Measurements from ENCODE around the gene FMNL1.

The FMNL1 gene

GRCh38 chr17:45258981-45259380, 37.3 kb downstream of the FMNL1 start:
- H3K4me1 ChIP-seq: no peaks in the 10 kb centered on the region; the same call in 1 of the 2 replicates
- no peak for DNase-seq
- H3K36me3 ChIP-seq: no peaks in the 10 kb centered on the region; the same call in 1 of the 2 replicates
- TF ChIP-seq CTCF (IDR thresholded peaks at IDR 0.05; ENCODE audit: low read depth, low read length): no peak
- H3K27me3 ChIP-seq: no peaks in the 10 kb centered on the region
- no peaks in the 10 kb centered on the region for H3K9me3 ChIP-seq
- no peak overlapping the region for H3K4me3 ChIP-seq (ENCODE audit: low read depth, low read length)

GRCh38 chr17:45260204-45260783, 38.6 kb downstream of the FMNL1 start:
- no peak for TF ChIP-seq CTCF (IDR thresholded peaks at IDR 0.05; ENCODE audit: low read depth, low read length)
- Histone ChIP-seq H3K36me3 (peaks cover 7% of the 10 kb centered on the region), H3K27me3 (no peaks in the 10 kb centered on the region), H3K9me3 (no peaks in the 10 kb centered on the region), H3K4me1 (no peaks in the 10 kb centered on the region; the same call in 1 of the 2 replicates), H3K4me3 (ENCODE audit: low read depth, low read length) (no peak overlapping the region)
- no peak for DNase-seq

- Histone ChIP-seq H3K4me1 (no peaks in the 10 kb centered on the region; the same call in 1 of the 2 replicates), H3K4me3 (ENCODE audit: low read depth, low read length) (peak within 1 kb of the TSS; percentile 68), H3K9me3 (no peaks in the 10 kb centered on the region), H3K36me3 (peaks cover 9% of the 10 kb centered on the region), H3K27me3 (no peaks in the 10 kb centered on the region)
- TF ChIP-seq CTCF (IDR thresholded peaks at IDR 0.05; ENCODE audit: low read depth, low read length): no peak
- DNase-seq: peak; percentile 37
These were observed 40.2 kb downstream of the FMNL1 start, which contains the start of gene SPATA32 for GRCh38 chr17:45261577-45262515. TSS of gene SPATA32 (minus strand) at chr17:45262094. CDS start at chr17:45262016, 78 bp downstream.

- Histone ChIP-seq H3K9me3 (no peaks in the 10 kb centered on the region), H3K36me3 (peaks cover 18% of the 10 kb centered on the region), H3K4me1 (no peaks in the 10 kb centered on the region; the same call in 1 of the 2 replicates), H3K27me3 (no peaks in the 10 kb centered on the region), H3K4me3 (ENCODE audit: low read depth, low read length) (peak overlapping the region; percentile 68; the same call in 1 of the 2 replicates)
- no peak for TF ChIP-seq CTCF (IDR thresholded peaks at IDR 0.05; ENCODE audit: low read depth, low read length)
- no peak for DNase-seq
These were observed 41.1 kb downstream of the FMNL1 start for GRCh38 chr17:45262516-45263476.

- peaks cover 20% of the 10 kb centered on the region for H3K36me3 ChIP-seq
- no peaks in the 10 kb centered on the region for H3K9me3 ChIP-seq
These were observed 41.8 kb downstream of the FMNL1 start for GRCh38 chr17:45263477-45263860.

More at GRCh38 chr17:45263477-45263860, 41.8 kb downstream of the FMNL1 start:
- no peaks in the 10 kb centered on the region; the same call in 1 of the 2 replicates for H3K4me1 ChIP-seq
- no peaks in the 10 kb centered on the region for H3K27me3 ChIP-seq
- no peak for DNase-seq
- no peak overlapping the region for H3K4me3 ChIP-seq (ENCODE audit: low read depth, low read length)
- no peak for TF ChIP-seq CTCF (IDR thresholded peaks at IDR 0.05; ENCODE audit: low read depth, low read length)
